ENCODE results near the gene RAET1G.
"Not testable (repeated sequence)": the region's sequence is repeated elsewhere in the genome, so short reads cannot be mapped to it uniquely, and the experiment has no call there.

DNA sequence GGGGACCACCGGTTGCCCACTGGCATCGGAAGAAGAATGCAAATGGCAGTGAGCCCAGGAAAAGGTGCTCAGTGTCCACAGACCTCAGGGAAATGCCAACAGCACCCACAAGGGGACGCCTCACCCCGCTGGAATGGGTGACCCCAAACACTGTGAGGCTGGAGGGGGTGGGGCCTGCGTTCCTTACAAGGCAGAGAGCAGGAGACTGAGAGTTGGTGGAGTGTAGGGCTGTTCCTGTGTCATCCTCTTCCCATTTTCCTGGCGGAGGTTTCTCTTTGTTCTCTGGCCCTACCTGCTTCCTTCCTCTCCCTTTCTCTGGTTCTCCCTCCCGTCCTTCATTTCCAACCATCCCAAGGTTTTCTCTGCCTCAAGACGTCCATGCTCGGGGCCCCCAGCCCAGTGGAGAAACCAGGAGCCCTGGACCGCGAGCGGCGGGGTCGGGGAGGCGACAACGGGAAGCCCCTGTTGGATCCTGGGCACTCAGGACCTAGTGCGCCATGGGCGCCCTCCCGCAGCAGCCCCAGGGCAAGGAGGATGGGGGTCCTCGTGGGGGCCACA lies 15.2 kb upstream of the RAET1G start:
- TF ChIP-seq, protein P1, sequence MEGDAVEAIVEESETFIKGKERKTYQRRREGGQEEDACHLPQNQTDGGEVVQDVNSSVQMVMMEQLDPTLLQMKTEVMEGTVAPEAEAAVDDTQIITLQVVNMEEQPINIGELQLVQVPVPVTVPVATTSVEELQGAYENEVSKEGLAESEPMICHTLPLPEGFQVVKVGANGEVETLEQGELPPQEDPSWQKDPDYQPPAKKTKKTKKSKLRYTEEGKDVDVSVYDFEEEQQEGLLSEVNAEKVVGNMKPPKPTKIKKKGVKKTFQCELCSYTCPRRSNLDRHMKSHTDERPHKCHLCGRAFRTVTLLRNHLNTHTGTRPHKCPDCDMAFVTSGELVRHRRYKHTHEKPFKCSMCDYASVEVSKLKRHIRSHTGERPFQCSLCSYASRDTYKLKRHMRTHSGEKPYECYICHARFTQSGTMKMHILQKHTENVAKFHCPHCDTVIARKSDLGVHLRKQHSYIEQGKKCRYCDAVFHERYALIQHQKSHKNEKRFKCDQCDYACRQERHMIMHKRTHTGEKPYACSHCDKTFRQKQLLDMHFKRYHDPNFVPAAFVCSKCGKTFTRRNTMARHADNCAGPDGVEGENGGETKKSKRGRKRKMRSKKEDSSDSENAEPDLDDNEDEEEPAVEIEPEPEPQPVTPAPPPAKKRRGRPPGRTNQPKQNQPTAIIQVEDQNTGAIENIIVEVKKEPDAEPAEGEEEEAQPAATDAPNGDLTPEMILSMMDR (IDR thresholded peaks at IDR 0.05 in 2 of 3, conservative IDR thresholded peaks at IDR 0.05 in 1 of 3; ENCODE audit: insufficient read depth in 2 of 3, low read depth in 1 of 3, low read length in 3 of 3) = not testable (repeated sequence)
- TF ChIP-seq, protein P2, sequence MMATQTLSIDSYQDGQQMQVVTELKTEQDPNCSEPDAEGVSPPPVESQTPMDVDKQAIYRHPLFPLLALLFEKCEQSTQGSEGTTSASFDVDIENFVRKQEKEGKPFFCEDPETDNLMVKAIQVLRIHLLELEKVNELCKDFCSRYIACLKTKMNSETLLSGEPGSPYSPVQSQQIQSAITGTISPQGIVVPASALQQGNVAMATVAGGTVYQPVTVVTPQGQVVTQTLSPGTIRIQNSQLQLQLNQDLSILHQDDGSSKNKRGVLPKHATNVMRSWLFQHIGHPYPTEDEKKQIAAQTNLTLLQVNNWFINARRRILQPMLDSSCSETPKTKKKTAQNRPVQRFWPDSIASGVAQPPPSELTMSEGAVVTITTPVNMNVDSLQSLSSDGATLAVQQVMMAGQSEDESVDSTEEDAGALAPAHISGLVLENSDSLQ (IDR thresholded peaks at IDR 0.05) = not testable (repeated sequence)
- TF ChIP-seq ZNF354B (CRISPR knock-in tag; IDR thresholded peaks at IDR 0.05); MTA3 (IDR thresholded peaks at IDR 0.05; ENCODE audit: borderline replicate concordance); JUNB (CRISPR knock-in tag; conservative IDR thresholded peaks at IDR 0.05); EZH2 (IDR thresholded peaks at IDR 0.05; ENCODE audit: borderline replicate concordance, low read depth, low read length); MAFG (tag; conservative IDR thresholded peaks at IDR 0.05); SP2 (IDR thresholded peaks at IDR 0.05; ENCODE audit: extremely low read depth, low read depth, low read length, poor library complexity, severe bottlenecking): not testable (repeated sequence)
- TF ChIP-seq, protein P3, sequence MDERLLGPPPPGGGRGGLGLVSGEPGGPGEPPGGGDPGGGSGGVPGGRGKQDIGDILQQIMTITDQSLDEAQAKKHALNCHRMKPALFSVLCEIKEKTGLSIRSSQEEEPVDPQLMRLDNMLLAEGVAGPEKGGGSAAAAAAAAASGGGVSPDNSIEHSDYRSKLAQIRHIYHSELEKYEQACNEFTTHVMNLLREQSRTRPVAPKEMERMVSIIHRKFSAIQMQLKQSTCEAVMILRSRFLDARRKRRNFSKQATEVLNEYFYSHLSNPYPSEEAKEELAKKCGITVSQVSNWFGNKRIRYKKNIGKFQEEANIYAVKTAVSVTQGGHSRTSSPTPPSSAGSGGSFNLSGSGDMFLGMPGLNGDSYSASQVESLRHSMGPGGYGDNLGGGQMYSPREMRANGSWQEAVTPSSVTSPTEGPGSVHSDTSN (CRISPR knock-in tag; IDR thresholded peaks at IDR 0.05; ENCODE audit: low read depth) = not testable (repeated sequence)
- TF ChIP-seq, protein P3 (tag; conservative IDR thresholded peaks at IDR 0.05; ENCODE audit: low read depth) = not testable (repeated sequence)
- TF ChIP-seq, protein P4, sequence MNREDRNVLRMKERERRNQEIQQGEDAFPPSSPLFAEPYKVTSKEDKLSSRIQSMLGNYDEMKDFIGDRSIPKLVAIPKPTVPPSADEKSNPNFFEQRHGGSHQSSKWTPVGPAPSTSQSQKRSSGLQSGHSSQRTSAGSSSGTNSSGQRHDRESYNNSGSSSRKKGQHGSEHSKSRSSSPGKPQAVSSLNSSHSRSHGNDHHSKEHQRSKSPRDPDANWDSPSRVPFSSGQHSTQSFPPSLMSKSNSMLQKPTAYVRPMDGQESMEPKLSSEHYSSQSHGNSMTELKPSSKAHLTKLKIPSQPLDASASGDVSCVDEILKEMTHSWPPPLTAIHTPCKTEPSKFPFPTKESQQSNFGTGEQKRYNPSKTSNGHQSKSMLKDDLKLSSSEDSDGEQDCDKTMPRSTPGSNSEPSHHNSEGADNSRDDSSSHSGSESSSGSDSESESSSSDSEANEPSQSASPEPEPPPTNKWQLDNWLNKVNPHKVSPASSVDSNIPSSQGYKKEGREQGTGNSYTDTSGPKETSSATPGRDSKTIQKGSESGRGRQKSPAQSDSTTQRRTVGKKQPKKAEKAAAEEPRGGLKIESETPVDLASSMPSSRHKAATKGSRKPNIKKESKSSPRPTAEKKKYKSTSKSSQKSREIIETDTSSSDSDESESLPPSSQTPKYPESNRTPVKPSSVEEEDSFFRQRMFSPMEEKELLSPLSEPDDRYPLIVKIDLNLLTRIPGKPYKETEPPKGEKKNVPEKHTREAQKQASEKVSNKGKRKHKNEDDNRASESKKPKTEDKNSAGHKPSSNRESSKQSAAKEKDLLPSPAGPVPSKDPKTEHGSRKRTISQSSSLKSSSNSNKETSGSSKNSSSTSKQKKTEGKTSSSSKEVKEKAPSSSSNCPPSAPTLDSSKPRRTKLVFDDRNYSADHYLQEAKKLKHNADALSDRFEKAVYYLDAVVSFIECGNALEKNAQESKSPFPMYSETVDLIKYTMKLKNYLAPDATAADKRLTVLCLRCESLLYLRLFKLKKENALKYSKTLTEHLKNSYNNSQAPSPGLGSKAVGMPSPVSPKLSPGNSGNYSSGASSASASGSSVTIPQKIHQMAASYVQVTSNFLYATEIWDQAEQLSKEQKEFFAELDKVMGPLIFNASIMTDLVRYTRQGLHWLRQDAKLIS (CRISPR knock-in tag; IDR thresholded peaks at IDR 0.05) = not testable (repeated sequence)
